Naive thymus-derived CD4-positive, alpha-beta T cell (primary cell): ENCODE results near the gene SMG9. TPM values are rescaled to one million over a fixed set of nuclear protein-coding genes. Genes with fewer than 3 reads are reported as not detected.
A peak's percentile ranks its signal among the peaks of the same experiment; 100 is the strongest.

Experiments
- ATAC-seq: fragments of 150-1000 bp; cut with Tn5 transposase; 2 replicates; pipeline ENCODE4 v1.10.0; 2021; ENCODE audit warnings: mild to moderate bottlenecking, moderate library complexity
- CTCF ChIA-PET: fragments of 350-600 bp; sonication (Branson Sonifier 250); formaldehyde crosslinking; loops from one replicate; lab custom pipeline; 2021; ENCODE audit warnings: antibody characterized with exemption; lab: Charles Lee
- POLR2A ChIA-PET: fragments of 350-600 bp; sonication (Branson Sonifier 250); formaldehyde crosslinking; loops from one replicate; lab custom pipeline; 2021; ENCODE audit warnings: antibody characterized with exemption, inconsistent platforms; lab: Charles Lee
- DNase-seq, 9 donors: peaks; one replicate each; pipeline versions ENCODE4 v3.0.0 to v3.0.0-alpha.2; 2020 to 2022; ENCODE audit warnings: mixed read lengths in 1 of 9
- H3K27ac ChIP-seq: one replicate; pipeline ENCODE4 v1.7.0; 2013; ENCODE audit warnings: mild to moderate bottlenecking, low read depth, low read length, moderate library complexity
- H3K27me3 ChIP-seq, 2 donors: one replicate each; pipeline ENCODE4 v1.7.0; 2013; ENCODE audit warnings: low read length in 2 of 2, mild to moderate bottlenecking in 2 of 2, moderate library complexity in 2 of 2; ENCODE audit not compliant: control insufficient read depth in 2 of 2, insufficient read depth in 2 of 2
- H3K36me3 ChIP-seq, 3 experiments: 1 replicate in 2 of 3; 2 replicates in 1 of 3; pipeline ENCODE4 v1.7.0; 2013; ENCODE audit warnings: low read length in 3 of 3, mild to moderate bottlenecking in 3 of 3, moderate library complexity in 1 of 3; ENCODE audit not compliant: insufficient read depth in 3 of 3, control insufficient read depth in 2 of 3
- H3K4me1 ChIP-seq, 2 donors: one replicate each; pipeline ENCODE4 v1.7.0; 2013; ENCODE audit warnings: low read length in 2 of 2, mild to moderate bottlenecking in 2 of 2, moderate library complexity in 1 of 2; ENCODE audit not compliant: control insufficient read depth in 2 of 2, insufficient read depth in 2 of 2
- H3K4me3 ChIP-seq: 2 replicates; pipeline ENCODE4 v1.7.0; 2013; ENCODE audit warnings: mild to moderate bottlenecking, low read length
- H3K9me3 ChIP-seq, 3 experiments: 1 replicate in 2 of 3; 2 replicates in 1 of 3; pipeline ENCODE4 v1.7.0; 2013; ENCODE audit warnings: low read length in 3 of 3; ENCODE audit not compliant: control insufficient read depth in 2 of 3
- H3K27ac Mint-ChIP-seq, 9 donors: one replicate each; pipeline ENCODE4 v1.8.0; 2020 to 2022; ENCODE audit warnings: mixed read lengths in 9 of 9, mild to moderate bottlenecking in 8 of 9, moderate library complexity in 5 of 9, inconsistent platforms in 2 of 9
- H3K27me3 Mint-ChIP-seq, 5 donors: one replicate each; pipeline ENCODE4 v1.8.0; 2021 to 2022; ENCODE audit warnings: mixed read lengths in 5 of 5, mild to moderate bottlenecking in 1 of 5
- H3K36me3 Mint-ChIP-seq, 5 donors: one replicate each; pipeline ENCODE4 v1.8.0; 2020 to 2022; ENCODE audit warnings: mixed read lengths in 5 of 5, mild to moderate bottlenecking in 3 of 5, inconsistent platforms in 1 of 5
- H3K4me1 Mint-ChIP-seq, 7 donors: one replicate each; pipeline ENCODE4 v1.8.0; 2020 to 2022; ENCODE audit warnings: mixed read lengths in 7 of 7, mild to moderate bottlenecking in 3 of 7, inconsistent platforms in 1 of 7
- H3K4me3 Mint-ChIP-seq, 10 donors: one replicate each; pipeline ENCODE4 v1.8.0; 2020 to 2022; ENCODE audit warnings: mild to moderate bottlenecking in 10 of 10, mixed read lengths in 10 of 10, moderate library complexity in 6 of 10, inconsistent platforms in 2 of 10
- H3K9me3 Mint-ChIP-seq, 11 donors: one replicate each; pipeline ENCODE4 v1.8.0; 2020 to 2022; ENCODE audit warnings: mixed read lengths in 11 of 11, mild to moderate bottlenecking in 4 of 11, inconsistent platforms in 1 of 11, moderate library complexity in 1 of 11
- intact Hi-C, 2 donors: fragments of 100-400 bp; cut with micrococcal nuclease; formaldehyde crosslinking; loops; one replicate each; pipeline ENCODE4 v1.15.1; 2023
- polyA plus RNA-seq, 2 donors: library from polyadenylated mRNA; unstranded; fragments of 300-500 nt; fragmentation: Illumina TruSeq; gene quantifications; one replicate each; pipeline ENCODE4 v1.2.3, GENCODE V29; 2021
- total RNA-seq, 6 experiments: library from RNA in 5 of 6; stranded (reverse) in 5 of 6; gene quantifications; 1 replicate in 5 of 6; 2 replicates in 1 of 6; pipeline ENCODE4 v1.2.3 and lab custom pipeline; 2021 to 2026

The SMG9 gene, protein sequence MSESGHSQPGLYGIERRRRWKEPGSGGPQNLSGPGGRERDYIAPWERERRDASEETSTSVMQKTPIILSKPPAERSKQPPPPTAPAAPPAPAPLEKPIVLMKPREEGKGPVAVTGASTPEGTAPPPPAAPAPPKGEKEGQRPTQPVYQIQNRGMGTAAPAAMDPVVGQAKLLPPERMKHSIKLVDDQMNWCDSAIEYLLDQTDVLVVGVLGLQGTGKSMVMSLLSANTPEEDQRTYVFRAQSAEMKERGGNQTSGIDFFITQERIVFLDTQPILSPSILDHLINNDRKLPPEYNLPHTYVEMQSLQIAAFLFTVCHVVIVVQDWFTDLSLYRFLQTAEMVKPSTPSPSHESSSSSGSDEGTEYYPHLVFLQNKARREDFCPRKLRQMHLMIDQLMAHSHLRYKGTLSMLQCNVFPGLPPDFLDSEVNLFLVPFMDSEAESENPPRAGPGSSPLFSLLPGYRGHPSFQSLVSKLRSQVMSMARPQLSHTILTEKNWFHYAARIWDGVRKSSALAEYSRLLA
- total RNA-seq (10 to 100 TPM; 48.5 to 75.9 (median 53.9) TPM), polyA plus RNA-seq (1 to 10 TPM; 7.9 to 9.8 TPM), total RNA-seq (lab: John Stamatoyannopoulos, UW) (42.1 reads per million, percentile 67 among the genes with 10 or more reads in this experiment)

DNA sequence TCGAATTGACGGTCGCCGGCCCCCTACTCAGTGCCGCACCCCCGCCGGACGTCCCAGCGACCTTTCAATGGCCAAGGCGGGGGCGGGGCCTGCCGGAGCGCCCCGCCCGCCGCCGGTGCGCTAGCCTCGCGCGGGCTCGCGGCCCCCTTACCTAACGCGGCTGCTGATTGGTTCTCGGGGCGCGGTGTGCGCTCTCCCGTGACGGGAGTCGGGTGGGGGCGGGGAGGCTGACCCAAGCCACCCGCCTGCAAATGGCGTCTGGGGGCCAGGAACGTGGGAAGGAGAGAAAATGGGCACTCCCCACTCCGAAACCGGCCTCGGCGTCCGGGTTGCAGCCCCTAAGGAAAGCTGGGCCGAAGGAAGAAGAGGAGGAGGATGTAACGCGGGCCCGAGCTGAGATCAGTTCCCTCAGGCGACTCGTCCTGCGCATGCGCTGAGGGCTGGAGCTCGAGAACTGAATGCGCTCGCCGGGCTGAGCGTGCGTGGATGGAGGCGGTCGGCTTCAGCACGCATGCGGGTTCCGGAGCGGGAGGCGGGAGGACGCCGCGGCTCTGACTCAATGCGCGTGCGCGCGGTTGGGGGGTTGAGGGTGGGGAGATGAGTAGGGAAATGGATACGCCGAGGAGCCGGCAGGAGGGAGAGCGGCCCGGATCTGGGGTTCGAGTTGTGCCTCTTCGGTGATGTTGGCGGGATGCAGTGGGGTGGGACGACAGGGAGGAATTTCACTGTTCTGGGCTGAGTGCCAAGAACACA is at the start of gene SMG9:
SMG9 (minus strand) TSS at position 460 of the 753 bp plus-strand sequence. CDS start 4,221 bp downstream, outside the sequence.
- H3K9me3 Mint-ChIP-seq: peaks cover 0 to 7% (median 0%) of the 10 kb centered on the region in 11 donors
- H3K36me3 Mint-ChIP-seq: peaks cover 5 to 31% (median 10%) of the 10 kb centered on the region in 5 donors
- Histone ChIP-seq H3K9me3 (no peaks in the 10 kb centered on the region), H3K4me1 (peaks cover 20 to 27% of the 10 kb centered on the region in 2 donors), H3K27ac (peak within 1 kb of the TSS; percentile 85), H3K27me3 (no peaks in the 10 kb centered on the region), H3K36me3 (peaks cover 0 to 21% (median 0%) of the 10 kb centered on the region in 3 experiments), H3K4me3 (peak within 1 kb of the TSS; percentile 95)
- ATAC-seq (peak; percentile 92), DNase-seq (peak; percentile 98 to 100 (median 99))
- H3K27me3 Mint-ChIP-seq: peaks cover 0 to 6% (median 0%) of the 10 kb centered on the region in 5 donors
- peak within 1 kb of the TSS; percentile 96 to 100 (median 98) for H3K27ac Mint-ChIP-seq
- H3K4me3 Mint-ChIP-seq: peak within 1 kb of the TSS; percentile 94 to 99 (median 97)
- CTCF ChIA-PET: interaction anchor here (1.2 to 2.1 kb wide), 3 partner anchors 9 to 26 kb away, joined by 3 to 12 read pairs (median 3); partner anchors contain the start of gene KCNN4
- intact Hi-C loops: loop anchor here (1.0 to 10.0 kb wide), 12 partner anchors 9 to 340 kb away; partner anchors contain the start of genes IRGQ (in 2 of the 2), ZNF576 (in 2 of the 2), KCNN4 (in 1 of the 2) and LYPD3 (in 1 of the 2)
- H3K4me1 Mint-ChIP-seq: peaks cover 5 to 62% (median 45%) of the 10 kb centered on the region in 7 donors
- POLR2A ChIA-PET: interaction anchor here (0.6 to 3.1 kb wide), 9 partner anchors 9 to 1321 kb away, joined by 3 to 28 read pairs (median 4); partner anchors contain the start of genes PINLYP, XRCC1 and ZNF235

DNA sequence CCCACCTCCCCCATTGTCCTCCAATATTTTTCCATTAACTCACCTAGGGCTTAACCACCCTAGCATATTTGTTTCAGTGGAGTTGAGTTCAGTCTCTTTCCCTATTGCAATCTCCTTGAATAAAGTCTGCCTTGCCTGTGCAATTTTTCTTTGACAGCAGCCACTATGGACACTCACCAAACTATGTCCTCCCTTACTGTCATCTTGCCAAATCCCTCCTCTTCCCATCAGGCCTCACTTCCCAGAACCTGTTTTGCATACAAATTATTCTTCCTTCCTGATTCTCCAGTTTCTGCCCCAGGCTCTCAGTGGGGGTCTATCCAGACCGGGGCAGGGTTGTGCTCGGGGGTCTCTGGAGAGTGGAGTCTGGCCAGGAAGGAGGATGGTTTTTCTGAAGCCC is 49.7 kb upstream of the SMG9 start:
- H3K27ac Mint-ChIP-seq: no peak overlapping the region
- Histone ChIP-seq H3K27ac (no peak overlapping the region), H3K4me1 (no peaks in the 10 kb centered on the region), H3K9me3 (no peaks in the 10 kb centered on the region), H3K36me3 (no peaks in the 10 kb centered on the region), H3K4me3 (no peak overlapping the region), H3K27me3 (no peaks in the 10 kb centered on the region)
- intact Hi-C loops: no loop called here
- peaks cover 0 to 22% (median 5%) of the 10 kb centered on the region in 5 donors for H3K27me3 Mint-ChIP-seq
- H3K9me3 Mint-ChIP-seq: peaks cover 0 to 1% (median 0%) of the 10 kb centered on the region in 11 donors
- CTCF ChIA-PET: no interaction called here
- ATAC-seq (no peak), DNase-seq (no peak)
- H3K4me1 Mint-ChIP-seq: peaks cover 0 to 5% (median 0%) of the 10 kb centered on the region in 7 donors
- H3K36me3 Mint-ChIP-seq: no peaks in the 10 kb centered on the region
- POLR2A ChIA-PET: no interaction called here
- H3K4me3 Mint-ChIP-seq: no peak overlapping the region

DNA sequence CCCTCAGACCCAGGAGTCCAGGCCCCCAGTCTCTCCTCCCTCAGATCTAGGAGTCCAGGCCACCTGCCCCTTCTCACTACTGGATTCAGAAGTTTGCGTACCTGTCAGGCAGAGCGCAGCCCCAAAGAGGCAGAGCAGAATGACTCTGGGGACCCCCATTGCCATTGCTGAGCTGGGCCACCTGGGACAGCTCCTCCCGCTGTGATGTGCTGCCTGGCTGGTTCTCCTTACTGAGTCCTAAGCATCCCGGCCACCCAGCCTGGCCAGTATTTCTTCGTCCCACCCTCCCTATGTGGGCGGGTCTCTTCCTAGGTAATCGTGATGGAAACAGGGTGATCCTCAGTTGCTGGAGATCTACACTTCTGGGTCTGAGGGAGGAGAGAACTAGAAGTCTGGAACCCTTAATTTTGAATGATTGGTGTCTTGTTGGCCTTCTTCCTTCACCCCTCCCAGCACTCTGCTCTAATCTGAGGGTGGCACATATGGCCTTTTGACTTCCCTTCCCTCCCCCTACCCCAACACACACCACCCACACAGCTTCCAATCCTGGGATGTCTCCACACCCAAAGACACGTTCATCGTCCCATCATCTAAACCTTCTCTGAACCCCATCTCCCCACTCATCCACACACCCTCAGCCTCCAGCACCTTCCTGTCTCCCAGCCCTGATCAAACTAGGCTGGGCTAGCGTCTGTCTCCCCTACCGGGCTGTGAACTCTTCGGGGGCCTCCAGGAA is 47.6 kb upstream of the SMG9 start, which contains the start of gene LYPD5:
LYPD5 (minus strand) TSS at position 232 of the 736 bp plus-strand sequence; CDS start at position 165, 67 bp downstream.
- Histone ChIP-seq H3K36me3 (no peaks in the 10 kb centered on the region), H3K4me1 (peaks cover 0 to 7% of the 10 kb centered on the region in 2 donors), H3K27me3 (no peaks in the 10 kb centered on the region), H3K9me3 (no peaks in the 10 kb centered on the region), H3K4me3 (no peak within 1 kb of the TSS), H3K27ac (no peak within 1 kb of the TSS)
- H3K27me3 Mint-ChIP-seq: peaks cover 0 to 20% (median 6%) of the 10 kb centered on the region in 5 donors
- ChIA-PET CTCF (no interaction called here), POLR2A (no interaction called here)
- no peak for ATAC-seq
- peaks cover 0 to 1% (median 0%) of the 10 kb centered on the region in 11 donors for H3K9me3 Mint-ChIP-seq
- no peaks in the 10 kb centered on the region for H3K36me3 Mint-ChIP-seq
- peak within 1 kb of the TSS in 1 of 10 donors; percentile 16 for H3K4me3 Mint-ChIP-seq
- H3K27ac Mint-ChIP-seq: peak within 1 kb of the TSS in 2 of 9 donors; percentile 48 to 50
- intact Hi-C loops: no loop called here
- DNase-seq: no peak
- peaks cover 0 to 17% (median 13%) of the 10 kb centered on the region in 7 donors for H3K4me1 Mint-ChIP-seq

DNA sequence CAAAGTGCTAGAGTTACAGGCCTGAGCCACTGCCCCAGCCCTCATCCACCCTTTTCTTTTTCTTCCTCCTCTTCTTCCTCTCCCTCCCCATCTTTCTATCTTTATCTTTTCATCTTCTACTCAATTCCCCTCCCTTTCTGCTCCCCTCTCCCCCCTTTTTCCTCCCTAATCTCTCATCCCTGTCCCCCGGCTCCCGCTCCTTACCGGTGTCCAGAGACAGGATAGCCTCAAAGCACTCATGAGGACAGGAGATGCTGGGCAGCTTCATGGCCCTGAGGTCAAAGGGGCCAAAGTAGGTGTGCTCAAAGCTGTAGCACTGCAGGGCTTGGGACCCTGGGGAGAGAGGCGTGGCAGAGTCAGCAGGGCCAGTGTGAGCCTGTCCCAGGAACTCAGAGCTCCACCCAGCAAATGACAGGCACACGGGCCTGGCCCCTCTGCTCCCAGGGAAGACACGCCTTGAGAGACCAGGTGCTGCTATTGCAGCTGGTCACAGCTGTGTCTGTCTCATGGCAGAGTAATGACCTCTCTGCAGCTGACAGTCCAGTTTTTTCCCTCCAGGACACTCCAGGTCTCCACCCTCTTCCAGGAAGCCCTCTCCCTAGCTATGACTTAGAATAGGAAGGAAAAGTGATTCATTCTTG is 44.9 kb upstream of the SMG9 start:
- no peak for DNase-seq
- no peak for ATAC-seq
- peak overlapping the region; percentile 32 to 86 (median 79) for H3K4me3 Mint-ChIP-seq
- H3K9me3 Mint-ChIP-seq: peaks cover 0 to 5% (median 0%) of the 10 kb centered on the region in 11 donors
- H3K36me3 Mint-ChIP-seq: no peaks in the 10 kb centered on the region
- H3K36me3 ChIP-seq: no peaks in the 10 kb centered on the region
- CTCF ChIA-PET: interaction anchor here (0.5 kb wide), 1 partner anchor 208 kb away, joined by 3 read pairs; no protein-coding TSS in a partner anchor
- intact Hi-C loops: no loop called here
- POLR2A ChIA-PET: no interaction called here
- no peaks in the 10 kb centered on the region for H3K9me3 ChIP-seq
- no peak overlapping the region for H3K27ac ChIP-seq
- H3K27me3 Mint-ChIP-seq: peaks cover 0 to 17% (median 13%) of the 10 kb centered on the region in 5 donors
- peaks cover 0 to 19% (median 17%) of the 10 kb centered on the region in 7 donors for H3K4me1 Mint-ChIP-seq
- no peak overlapping the region for H3K4me3 ChIP-seq
- H3K27ac Mint-ChIP-seq: peak overlapping the region in 2 of 9 donors; percentile 33 to 48
- no peaks in the 10 kb centered on the region for H3K27me3 ChIP-seq
- H3K4me1 ChIP-seq: peaks cover 0 to 7% of the 10 kb centered on the region in 2 donors

DNA sequence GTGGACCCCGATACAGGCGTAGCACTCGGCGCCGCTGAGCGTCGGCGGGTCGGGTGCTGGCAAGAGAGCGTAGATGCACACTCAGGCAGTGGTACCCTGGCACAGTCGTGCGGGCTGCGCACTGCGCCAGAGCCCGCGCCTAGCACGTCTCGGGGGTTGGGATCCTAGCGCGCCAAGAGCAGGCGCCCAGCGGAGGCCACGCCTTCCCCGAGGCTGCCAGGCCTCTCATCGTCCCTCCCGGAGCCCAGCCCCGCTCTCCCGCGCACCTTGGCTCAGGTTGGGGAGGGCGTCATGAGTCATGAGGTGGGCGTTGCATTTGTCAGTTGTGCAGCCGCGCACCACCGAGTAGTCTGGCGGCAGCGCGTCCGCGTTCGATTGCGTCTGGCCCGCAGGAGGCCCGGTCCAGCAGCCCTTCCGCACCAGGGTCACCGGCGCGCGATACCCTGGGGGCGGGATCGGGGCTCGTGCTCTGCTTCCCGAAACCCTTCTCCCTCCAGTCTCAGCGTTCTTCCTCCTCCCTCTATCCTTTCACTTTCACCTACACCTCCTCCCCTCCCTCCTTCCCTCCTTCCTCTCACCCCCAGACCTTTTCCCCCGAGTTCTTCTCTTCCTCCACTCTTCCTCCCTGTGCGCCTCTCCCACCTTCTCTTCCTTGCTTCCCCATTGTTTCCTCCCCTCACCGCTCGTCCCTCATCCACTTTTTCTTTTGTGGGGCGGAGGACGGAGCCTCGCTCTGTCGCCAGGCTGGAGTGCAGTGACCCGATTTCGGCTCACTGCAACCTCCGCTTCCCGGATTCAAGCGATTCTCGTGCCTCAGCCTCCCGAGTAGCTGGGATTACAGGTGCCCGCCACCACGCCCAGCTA is 44.0 kb upstream of the SMG9 start:
- DNase-seq: peak in 3 of 9 donors; percentile 29 to 64 (median 58)
- intact Hi-C loops: no loop called here
- H3K4me3 Mint-ChIP-seq: peak overlapping the region; percentile 48 to 86 (median 79)
- Histone ChIP-seq H3K4me3 (peak overlapping the region; percentile 66), H3K9me3 (no peaks in the 10 kb centered on the region), H3K36me3 (no peaks in the 10 kb centered on the region), H3K27me3 (no peaks in the 10 kb centered on the region), H3K27ac (peak overlapping the region; percentile 41), H3K4me1 (peaks cover 0 to 7% of the 10 kb centered on the region in 2 donors)
- peak; percentile 78 for ATAC-seq
- peaks cover 0 to 5% (median 0%) of the 10 kb centered on the region in 11 donors for H3K9me3 Mint-ChIP-seq
- H3K27ac Mint-ChIP-seq: peak overlapping the region in 4 of 9 donors; percentile 14 to 59 (median 44)
- ChIA-PET CTCF (no interaction called here), POLR2A (no interaction called here)
- H3K4me1 Mint-ChIP-seq: peaks cover 0 to 19% (median 17%) of the 10 kb centered on the region in 7 donors
- no peaks in the 10 kb centered on the region for H3K36me3 Mint-ChIP-seq
- H3K27me3 Mint-ChIP-seq: peaks cover 0 to 24% (median 12%) of the 10 kb centered on the region in 5 donors
